ENCODE data around the gene NDUFC1.
A peak's percentile ranks its signal among the peaks of the same experiment; 100 is the strongest.
"Not testable (repeated sequence)": the region's sequence is repeated elsewhere in the genome, so short reads cannot be mapped to it uniquely, and the experiment has no call there.

Gene NDUFC1

GRCh38 chr4:139301821-139302611 lies at the start of gene NDUFC1:
TSS of gene NDUFC1 (minus strand) at chr4:139302477. CDS start at chr4:139295798, 6,679 bp downstream.
- peak; percentile 68 for DNase-seq (ENCODE audit: low read depth, low spot score)

- DNase-seq (ENCODE audit: low read depth, low spot score): no peak
These were observed 35.3 kb upstream of the NDUFC1 start for GRCh38 chr4:139337612-139338011.

- DNase-seq (ENCODE audit: low read depth, low spot score): no peak
These were observed 30.8 kb upstream of the NDUFC1 start for GRCh38 chr4:139333046-139333445.

GRCh38 chr4:139331185-139331584 lies 28.9 kb upstream of the NDUFC1 start:
- DNase-seq (ENCODE audit: low read depth, low spot score): no peak

GRCh38 chr4:139330283-139330682 lies 28.0 kb upstream of the NDUFC1 start:
- no peak for DNase-seq (ENCODE audit: low read depth, low spot score)

GRCh38 chr4:139329665-139330200 lies 27.5 kb upstream of the NDUFC1 start:
- no peak for DNase-seq (ENCODE audit: low read depth, low spot score)

GRCh38 chr4:139324620-139325019 lies 22.3 kb upstream of the NDUFC1 start:
- no peak for DNase-seq (ENCODE audit: low read depth, low spot score)

GRCh38 chr4:139322541-139322940 lies 20.3 kb upstream of the NDUFC1 start:
- DNase-seq (ENCODE audit: low read depth, low spot score): not testable (repeated sequence)

GRCh38 chr4:139322070-139322469 lies 19.8 kb upstream of the NDUFC1 start:
- not testable (repeated sequence) for DNase-seq (ENCODE audit: low read depth, low spot score)

GRCh38 chr4:139319571-139319970 lies 17.3 kb upstream of the NDUFC1 start:
- no peak for DNase-seq (ENCODE audit: low read depth, low spot score)

- no peak for DNase-seq (ENCODE audit: low read depth, low spot score)
These were observed 15.4 kb upstream of the NDUFC1 start for GRCh38 chr4:139317635-139318034.

GRCh38 chr4:139316733-139317132 lies 14.5 kb upstream of the NDUFC1 start:
- DNase-seq (ENCODE audit: low read depth, low spot score): no peak

GRCh38 chr4:139315221-139315675 lies 13.0 kb upstream of the NDUFC1 start:
- no peak for DNase-seq (ENCODE audit: low read depth, low spot score)

GRCh38 chr4:139314047-139314800 lies 11.9 kb upstream of the NDUFC1 start:
- DNase-seq (ENCODE audit: low read depth, low spot score): no peak

GRCh38 chr4:139313414-139313813 lies 11.1 kb upstream of the NDUFC1 start:
- not testable (repeated sequence) for DNase-seq (ENCODE audit: low read depth, low spot score)

GRCh38 chr4:139312552-139313332 lies 10.5 kb upstream of the NDUFC1 start:
- no peak for DNase-seq (ENCODE audit: low read depth, low spot score)

- DNase-seq (ENCODE audit: low read depth, low spot score): no peak
These were observed 9.6 kb upstream of the NDUFC1 start for GRCh38 chr4:139311909-139312308.

GRCh38 chr4:139304920-139305319 lies 2.6 kb upstream of the NDUFC1 start:
- no peak for DNase-seq (ENCODE audit: low read depth, low spot score)

- peak; percentile 99 for DNase-seq (ENCODE audit: low read depth, low spot score)
These were observed 1.0 kb downstream of the NDUFC1 start, which contains the start of gene NAA15 for GRCh38 chr4:139301113-139301820. TSS of gene NAA15 (plus strand) at chr4:139301505. CDS start at chr4:139301778, 273 bp downstream.

- peak; percentile 71 for DNase-seq (ENCODE audit: low read depth, low spot score)
These were observed 1.7 kb downstream of the NDUFC1 start for GRCh38 chr4:139300431-139301112.

Measured in astrocyte of the hippocampus (primary cell).